Motor neuron (in vitro differentiated cells): ENCODE results near the gene MAN2A1. TPM values are rescaled to one million over a fixed set of nuclear protein-coding genes. Genes with fewer than 3 reads are reported as not detected.
"Not testable (repeated sequence)": the region's sequence is repeated elsewhere in the genome, so short reads cannot be mapped to it uniquely, and the experiment has no call there.

ENCODE experiments used
- ATAC-seq, 8 experiments: fragments of 200-7000 bp; cut with Tn5 transposase; replicated peaks in 6 of 8; 2 replicates each; pipeline ENCODE4 v1.8.0; 2021; ENCODE audit warnings: mild to moderate bottlenecking in 8 of 8, moderate library complexity in 8 of 8
- H3K27ac ChIP-seq, 2 donors: fragments of 250-450 bp; sonication (Bioruptor Pico); 2 replicates each; pipeline ENCODE4 v1.9.0; 2021; ENCODE audit warnings: antibody characterized with exemption in 2 of 2, mild to moderate bottlenecking in 2 of 2, moderate library complexity in 1 of 2
- H3K4me1 ChIP-seq, 2 donors: fragments of 250-450 bp; sonication (Bioruptor Pico); replicated peaks in 1 of 2; 2 replicates each; pipeline ENCODE4 v1.6.1; 2021; ENCODE audit warnings: antibody characterized with exemption in 2 of 2, mild to moderate bottlenecking in 2 of 2, moderate library complexity in 1 of 2
- H3K4me3 ChIP-seq, 5 donors: fragments of 250-450 bp; sonication (Bioruptor Pico); 2 replicates each; pipeline ENCODE4 v1.9.0; 2021; ENCODE audit warnings: antibody characterized with exemption in 5 of 5, mild to moderate bottlenecking in 5 of 5, moderate library complexity in 4 of 5
- WGBS, 10 experiments: fragments of 450-650 bp; shearing (Covaris generic); methylation state at CpG; one replicate each; pipeline ENCODE4 v1.0.0; 2022; 5-methylcytosine and 5-hydroxymethylcytosine counted together
- in situ Hi-C, 9 experiments: fragments of 400-800 bp; cut with MboI; loops; one replicate each; pipeline ENCODE4 v1.15.0; 2021; ENCODE audit warnings: low sequenced_read_pairs in 9 of 9, low pct_unique_long_range_greater_than_20kb in 2 of 9; ENCODE audit not compliant: unreplicated experiment in 9 of 9
- total RNA-seq, 8 experiments: library from RNA; unstranded; fragments of 300-600 nt; gene quantifications; 2 replicates each; pipeline versions ENCODE4 v1.2.3 to v1.2.4, GENCODE V29; 2022

Gene MAN2A1
- total RNA-seq, 8 experiments from 2014 or later = 9.1 to 59.7 (median 15.5) TPM

DNA sequence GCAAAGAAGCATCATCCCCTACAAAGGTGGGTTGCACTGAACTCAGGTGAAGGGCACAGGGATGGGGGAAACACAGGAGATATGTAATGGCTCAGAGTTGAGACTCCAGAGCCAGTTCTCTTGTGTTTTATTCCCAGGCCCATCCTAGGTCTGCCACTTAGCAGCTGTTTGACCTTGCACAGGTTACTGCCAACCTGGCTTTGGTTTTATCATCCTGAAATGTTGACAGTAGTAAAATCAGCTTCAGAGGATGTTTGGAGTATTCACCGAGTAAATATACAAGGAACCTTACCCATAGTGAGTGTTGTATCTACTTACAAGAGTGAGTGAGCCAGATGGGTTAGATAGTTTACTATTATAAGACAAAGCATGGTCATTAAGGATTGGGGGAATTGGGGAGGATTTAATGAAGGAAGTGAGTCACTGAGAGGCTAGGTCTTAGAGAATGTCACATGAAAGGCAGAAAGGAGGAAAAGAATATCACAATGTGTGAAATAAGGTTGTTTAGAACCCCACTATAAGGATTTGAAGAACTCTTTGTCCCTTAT is 141.3 kb downstream of the MAN2A1 start:
- no peaks in the 10 kb centered on the region for H3K4me1 ChIP-seq
- H3K27ac ChIP-seq = no peak overlapping the region
- H3K4me3 ChIP-seq = no peak overlapping the region
- WGBS, 10 experiments = 50 to 100% (median 100%) methylated on average over 1 of the region's 1 CpG; no CpG with 5 or more reads in 2 of the 10 experiments
- in situ Hi-C loops = no loop called here
- peak in 1 of 8 experiments; percentile 36 for ATAC-seq

DNA sequence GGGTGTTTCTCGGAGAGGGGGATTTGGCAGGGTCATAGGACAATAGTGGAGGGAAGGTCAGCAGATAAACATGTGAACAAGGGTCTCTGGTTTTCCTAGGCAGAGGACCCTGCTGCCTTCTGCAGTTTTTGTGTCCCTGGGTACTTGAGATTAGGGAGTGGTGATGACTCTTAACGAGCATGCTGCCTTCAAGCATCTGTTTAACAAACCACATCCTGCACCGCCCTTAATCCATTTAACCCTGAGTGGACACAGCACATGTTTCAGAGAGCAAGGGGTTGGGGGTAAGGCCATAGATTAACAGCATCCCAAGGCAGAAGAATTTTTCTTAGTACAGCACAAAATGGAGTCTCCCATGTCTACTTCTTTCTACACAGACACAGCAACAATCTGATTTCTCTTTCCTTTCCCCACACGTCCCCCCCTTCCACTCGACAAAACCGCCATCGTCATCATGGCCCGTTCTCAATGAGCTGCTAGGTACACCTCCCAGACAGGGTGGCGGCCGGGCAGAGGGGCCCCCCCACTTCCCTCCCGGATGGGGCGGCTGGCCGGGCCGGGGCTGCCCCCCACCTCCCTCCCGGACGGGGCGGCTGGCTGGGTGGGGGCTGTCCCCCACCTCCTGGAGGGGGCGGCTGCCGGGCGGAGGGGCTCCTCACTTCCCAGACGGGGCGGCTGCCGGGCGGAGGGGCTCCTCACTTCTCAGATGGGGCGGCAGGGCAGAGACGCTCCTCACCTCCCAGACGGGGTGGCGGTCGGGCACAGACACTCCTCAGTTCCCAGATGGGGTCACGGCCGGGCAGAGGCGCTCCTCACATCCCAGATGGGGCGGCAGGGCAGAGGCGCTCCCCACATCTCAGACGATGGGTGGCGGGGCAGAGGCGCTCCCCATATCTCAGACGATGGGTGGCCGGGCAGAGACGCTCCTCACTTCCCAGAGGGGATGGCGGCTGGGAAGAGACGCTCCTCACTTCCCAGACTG is 142.8 kb downstream of the MAN2A1 start:
- H3K27ac ChIP-seq, ATAC-seq, H3K4me3 ChIP-seq, H3K4me1 ChIP-seq, in situ Hi-C loops: not testable (repeated sequence)
- 0 to 100% (median 50%) methylated on average over 1 to 2 of the region's 42 CpGs; no CpG with 5 or more reads in 5 of the 10 experiments for WGBS, 10 experiments

DNA sequence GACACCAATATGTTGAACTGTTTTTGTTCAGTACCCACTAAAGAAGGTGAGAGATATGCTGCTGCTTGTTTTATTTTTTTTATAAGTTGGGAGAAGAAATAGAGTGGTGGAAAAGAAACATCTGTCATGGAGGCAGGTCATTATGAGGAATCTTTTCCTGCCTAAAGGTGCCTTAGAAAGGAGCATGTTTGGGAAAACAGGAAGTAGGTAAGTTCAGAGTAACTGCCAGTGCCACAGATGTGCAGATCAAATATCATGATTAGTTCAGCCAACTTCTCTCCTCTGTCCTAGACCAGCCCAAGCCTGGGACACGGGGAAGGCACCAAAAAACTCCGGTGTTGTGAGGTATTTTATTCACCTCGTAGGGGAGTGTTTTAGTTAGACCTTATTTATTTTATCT is 144.2 kb downstream of the MAN2A1 start:
- 67 to 100% (median 93%) methylated on average over 1 to 3 of the region's 3 CpGs; no CpG with 5 or more reads in 1 of the 10 experiments for WGBS, 10 experiments
- H3K4me1 ChIP-seq = no peaks in the 10 kb centered on the region
- in situ Hi-C loops = no loop called here
- no peak for ATAC-seq
- H3K27ac ChIP-seq = no peak overlapping the region
- H3K4me3 ChIP-seq = no peak overlapping the region

DNA sequence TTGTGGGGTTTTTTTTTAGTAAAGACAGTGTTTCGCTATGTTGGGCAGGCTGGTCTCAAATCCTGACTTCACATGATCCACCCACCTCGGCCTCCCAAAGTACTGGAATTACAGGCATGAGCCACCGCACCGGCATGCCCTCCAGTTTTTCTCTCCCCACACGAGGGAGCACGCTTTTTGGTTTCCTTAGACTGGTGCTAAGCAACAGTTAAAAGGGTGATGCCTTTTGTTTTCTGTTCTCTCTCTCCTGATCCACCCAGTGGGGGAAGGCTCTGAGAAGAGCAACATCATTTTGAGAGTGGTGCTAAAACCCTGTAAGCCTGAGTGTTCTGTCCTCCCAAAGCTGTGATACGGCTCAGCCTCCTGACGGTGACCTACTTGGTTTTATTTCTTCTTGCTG is 146.6 kb downstream of the MAN2A1 start:
- 40 to 94% (median 84%) methylated on average over 2 to 8 of the region's 8 CpGs; no CpG with 5 or more reads in 2 of the 10 experiments for WGBS, 10 experiments
- Histone ChIP-seq H3K4me3 (no peak overlapping the region), H3K4me1 (no peaks in the 10 kb centered on the region), H3K27ac (no peak overlapping the region)
- in situ Hi-C loops = no loop called here
- ATAC-seq = no peak

DNA sequence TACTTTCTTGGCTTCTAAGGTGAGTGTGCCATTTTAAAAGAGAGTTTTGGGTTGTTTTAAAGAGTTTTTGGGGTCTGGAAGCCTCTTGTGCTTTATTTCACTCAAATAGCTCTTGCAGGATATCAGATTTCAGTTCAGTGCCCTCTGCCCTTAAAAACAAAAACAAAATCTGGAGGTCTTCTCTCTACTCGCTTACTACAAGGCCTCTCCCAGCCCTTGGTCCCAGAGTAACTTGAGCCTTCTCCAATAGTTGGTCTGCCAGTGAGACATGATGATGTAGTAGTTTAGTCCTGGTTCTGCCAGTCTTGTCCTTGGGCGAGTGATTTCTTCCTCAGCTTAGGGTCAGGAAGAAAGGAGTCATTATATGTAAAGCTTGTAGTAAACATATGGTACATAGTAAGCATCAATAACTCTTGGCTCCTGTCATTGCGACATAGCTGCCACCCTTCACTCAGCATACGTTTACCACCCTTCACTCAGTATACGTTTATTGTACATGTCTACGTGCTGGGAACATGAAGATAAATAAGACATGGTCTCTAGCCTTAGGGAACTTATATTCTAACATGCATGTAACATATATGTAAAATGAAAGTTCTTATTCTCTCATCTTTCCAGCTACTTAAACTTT is 147.6 kb downstream of the MAN2A1 start:
- Histone ChIP-seq H3K4me3 (no peak overlapping the region), H3K4me1 (no peaks in the 10 kb centered on the region), H3K27ac (no peak overlapping the region)
- in situ Hi-C loops = no loop called here
- no peak for ATAC-seq
- WGBS, 10 experiments = 80 to 100% (median 100%) methylated on average over 1 to 6 of the region's 6 CpGs; no CpG with 5 or more reads in 1 of the 10 experiments

DNA sequence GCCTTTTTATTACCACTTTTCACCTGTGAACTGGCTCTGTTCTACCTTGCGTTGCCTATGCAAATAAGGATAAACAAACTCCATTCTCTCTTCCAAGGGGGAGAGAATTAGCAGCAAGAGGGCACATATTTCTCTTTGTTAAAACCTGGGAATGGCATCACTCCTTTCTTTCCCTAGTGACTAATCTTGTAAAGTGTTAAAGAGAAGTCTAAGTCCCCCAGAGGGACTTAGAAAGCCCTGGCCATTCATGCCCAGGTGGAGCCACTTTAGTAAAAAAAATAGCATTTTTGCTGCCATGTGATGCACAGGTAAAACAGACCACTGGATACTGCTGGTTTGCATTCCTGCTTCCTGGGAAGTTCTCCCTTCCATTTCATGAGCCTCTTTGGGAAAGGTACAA is 148.4 kb downstream of the MAN2A1 start:
- no peak for ATAC-seq
- Histone ChIP-seq H3K4me3 (no peak overlapping the region), H3K4me1 (no peaks in the 10 kb centered on the region), H3K27ac (no peak overlapping the region)
- 91 to 100% (median 100%) methylated on average over 1 of the region's 1 CpG; no CpG with 5 or more reads in 4 of the 10 experiments for WGBS, 10 experiments
- in situ Hi-C loops = no loop called here

DNA sequence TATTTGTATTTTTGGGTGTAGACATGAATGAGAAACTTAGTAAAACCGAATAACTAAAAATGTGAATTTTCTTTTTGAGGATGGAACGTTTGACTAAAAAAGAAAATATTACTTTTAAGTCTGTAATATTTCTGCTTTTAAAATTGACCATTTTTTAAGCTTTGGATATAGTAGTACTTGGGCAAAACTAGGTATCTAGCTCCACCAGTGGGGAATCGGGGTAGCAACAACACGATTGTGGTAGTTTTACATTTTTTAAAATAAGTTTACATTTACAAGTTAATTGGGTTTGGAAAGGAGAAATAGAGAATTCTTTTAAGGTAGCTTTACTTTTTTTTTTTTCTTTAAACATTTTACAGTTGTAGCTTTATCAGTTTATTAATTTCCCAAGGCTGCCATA is 154.4 kb downstream of the MAN2A1 start:
- H3K4me3 ChIP-seq = no peak overlapping the region
- 38 to 97% (median 85%) methylated on average over 2 to 4 of the region's 4 CpGs; no CpG with 5 or more reads in 1 of the 10 experiments for WGBS, 10 experiments
- in situ Hi-C loops = no loop called here
- no peak overlapping the region for H3K27ac ChIP-seq
- no peaks in the 10 kb centered on the region for H3K4me1 ChIP-seq
- no peak for ATAC-seq

DNA sequence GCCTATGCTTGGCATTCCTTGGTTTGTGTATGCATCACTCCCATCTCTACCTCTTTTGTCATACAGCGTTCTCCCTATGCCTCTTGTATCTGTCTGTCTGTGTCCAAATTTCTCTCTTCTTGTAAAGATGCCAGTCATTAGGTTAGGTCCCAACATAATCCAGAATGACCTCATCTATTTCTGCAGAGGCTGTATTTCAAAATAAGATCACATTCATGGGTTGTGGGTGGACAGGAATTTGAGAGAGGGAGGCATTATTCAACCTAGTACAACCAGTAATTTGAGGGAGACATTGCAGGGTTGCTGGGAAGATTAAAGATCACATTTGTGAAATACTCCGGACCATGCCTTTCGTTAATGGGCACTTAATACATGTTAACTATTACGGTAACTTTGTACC is 155.0 kb downstream of the MAN2A1 start:
- peak in 1 of 8 experiments; percentile 20 for ATAC-seq
- H3K4me3 ChIP-seq = no peak overlapping the region
- H3K27ac ChIP-seq = no peak overlapping the region
- WGBS, 10 experiments = 42 to 100% (median 78%) methylated on average over 1 to 4 of the region's 4 CpGs
- in situ Hi-C loops = no loop called here
- no peaks in the 10 kb centered on the region for H3K4me1 ChIP-seq

DNA sequence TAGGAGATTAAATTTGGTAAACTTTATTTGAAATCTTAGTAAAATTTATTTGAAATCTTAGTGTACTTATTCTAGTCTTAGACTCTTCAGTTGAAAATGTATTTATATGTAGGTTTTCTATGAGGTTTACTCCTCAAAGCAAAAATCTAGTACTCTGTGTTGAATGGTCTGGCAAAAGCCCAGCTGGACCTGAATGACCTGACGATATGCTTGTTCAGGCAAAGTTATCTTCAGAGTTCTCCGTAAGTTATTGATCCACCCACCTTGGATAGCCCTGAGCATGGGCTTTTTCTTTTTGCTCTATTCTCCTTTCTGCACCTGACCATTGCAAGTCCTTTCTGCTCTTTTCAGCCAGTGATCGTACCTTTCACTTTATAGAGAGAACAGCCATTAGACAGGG is 158.4 kb downstream of the MAN2A1 start:
- H3K4me1 ChIP-seq = no peaks in the 10 kb centered on the region
- 89 to 100% (median 97%) methylated on average over 1 to 3 of the region's 3 CpGs for WGBS, 10 experiments
- ATAC-seq = no peak

DNA sequence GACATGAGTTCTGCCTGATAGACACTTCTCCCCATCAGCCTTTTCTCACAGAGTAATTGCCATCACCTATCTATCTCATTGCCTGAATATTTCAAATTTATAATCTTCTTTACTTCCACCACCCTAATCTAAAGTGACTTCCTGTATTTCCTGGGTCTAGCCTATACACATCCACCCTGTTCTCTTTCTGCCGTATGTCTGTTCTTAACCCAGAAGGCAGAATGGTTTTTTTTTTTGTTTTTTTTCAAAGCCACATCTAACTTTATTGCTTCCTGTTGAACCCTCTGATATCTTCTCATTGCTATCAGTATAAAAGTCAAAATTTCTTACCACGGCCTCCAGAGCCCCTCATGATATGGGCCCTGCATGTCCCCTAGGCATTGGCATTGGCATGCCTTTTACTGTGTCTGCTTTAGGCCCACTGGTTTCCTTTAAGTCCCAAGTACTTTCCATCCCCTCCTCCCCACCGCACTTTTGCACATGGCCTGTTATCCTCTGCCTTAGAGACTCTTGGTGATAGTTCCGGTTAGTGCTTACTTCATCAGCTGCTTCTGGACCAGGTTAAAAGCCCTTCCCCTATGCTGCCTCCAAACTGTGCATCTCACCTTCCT is 159.9 kb downstream of the MAN2A1 start:
- Histone ChIP-seq H3K27ac (no peak overlapping the region), H3K4me1 (no peaks in the 10 kb centered on the region), H3K4me3 (no peak overlapping the region)
- ATAC-seq = no peak
- 89 to 100% (median 95%) methylated on average over 1 to 4 of the region's 4 CpGs for WGBS, 10 experiments
- in situ Hi-C loops = loop anchor here in 1 of 9 experiments (25.0 kb wide), 1 partner anchor 162 kb away; the partner anchor contains the start of gene MAN2A1

More for the DNA sequence above, 158.4 kb downstream of the MAN2A1 start:
- in situ Hi-C loops = no loop called here
- Histone ChIP-seq H3K4me3 (no peak overlapping the region), H3K27ac (no peak overlapping the region)

DNA sequence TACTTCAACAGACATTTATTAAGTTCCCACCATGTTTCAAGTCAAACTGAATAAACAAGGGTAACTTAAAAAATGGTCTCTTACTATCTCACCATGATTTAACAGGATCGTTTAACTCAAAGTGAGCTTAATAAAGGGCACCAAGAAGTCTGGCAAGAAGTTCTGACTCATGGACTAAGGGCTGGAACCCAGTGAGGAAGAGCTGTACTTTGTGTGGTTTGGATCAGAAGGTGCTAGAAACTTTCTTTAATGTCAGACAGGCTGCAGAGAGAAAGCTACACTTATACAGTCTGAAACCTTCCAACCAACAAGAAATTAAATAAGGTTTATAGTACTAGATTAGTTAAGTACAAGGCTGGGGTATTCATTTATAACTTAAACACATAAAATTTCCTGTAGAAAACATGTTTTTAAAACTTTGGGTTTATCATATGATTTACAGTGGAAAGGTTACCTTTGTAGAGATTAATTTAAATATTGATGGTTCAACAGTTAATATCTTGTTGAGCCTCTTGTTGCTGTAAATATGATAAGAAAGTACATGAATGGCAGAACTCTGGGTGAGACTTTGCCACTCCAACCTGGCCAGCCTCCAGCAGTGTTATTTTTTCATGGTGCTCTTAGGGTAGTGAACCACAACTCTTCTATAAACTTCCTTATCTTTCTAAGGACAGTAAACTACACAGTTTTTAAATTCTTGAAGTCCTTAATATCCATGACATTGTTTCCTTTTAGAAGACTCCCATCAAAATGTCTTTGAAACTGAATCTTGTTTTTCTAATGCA is 162.8 kb downstream of the MAN2A1 start:
- WGBS, 10 experiments = 0 to 100% (median 80%) methylated on average over 1 of the region's 1 CpG; no CpG with 5 or more reads in 1 of the 10 experiments
- peak in 1 of 8 experiments; percentile 25 for ATAC-seq
- Histone ChIP-seq H3K27ac (no peak overlapping the region), H3K4me1 (no peaks in the 10 kb centered on the region), H3K4me3 (no peak overlapping the region)
- in situ Hi-C loops = loop anchor here in 1 of 9 experiments (25.0 kb wide), 1 partner anchor 165 kb away; the partner anchor contains the start of gene MAN2A1

DNA sequence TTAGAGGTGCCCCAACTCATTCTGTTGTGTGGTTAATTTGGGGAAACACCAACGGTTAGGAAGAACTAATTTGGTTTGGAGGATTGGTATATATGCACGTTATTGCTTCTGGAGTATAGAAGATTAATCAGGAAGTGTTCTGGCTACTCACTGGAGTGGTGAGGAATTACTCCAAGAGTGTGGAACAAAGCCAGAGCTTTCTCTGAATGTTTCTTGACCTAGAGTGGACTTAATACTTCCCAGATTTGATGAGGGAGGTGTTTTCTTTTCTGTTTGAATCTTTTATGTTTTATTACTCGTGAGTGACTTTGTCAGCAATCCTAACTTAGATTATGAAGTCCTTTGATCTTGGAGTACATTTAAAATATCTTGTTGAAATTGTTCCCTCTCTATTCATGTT is 163.7 kb downstream of the MAN2A1 start:
- in situ Hi-C loops = loop anchor here in 1 of 9 experiments (25.0 kb wide), 1 partner anchor 166 kb away; the partner anchor contains the start of gene MAN2A1
- Histone ChIP-seq H3K27ac (no peak overlapping the region), H3K4me3 (no peak overlapping the region), H3K4me1 (no peaks in the 10 kb centered on the region)
- WGBS, 10 experiments = 16 to 100% (median 70%) methylated on average over 1 to 3 of the region's 3 CpGs; no CpG with 5 or more reads in 1 of the 10 experiments
- no peak for ATAC-seq
